ENCODE results near the gene PHF10.

DNA sequence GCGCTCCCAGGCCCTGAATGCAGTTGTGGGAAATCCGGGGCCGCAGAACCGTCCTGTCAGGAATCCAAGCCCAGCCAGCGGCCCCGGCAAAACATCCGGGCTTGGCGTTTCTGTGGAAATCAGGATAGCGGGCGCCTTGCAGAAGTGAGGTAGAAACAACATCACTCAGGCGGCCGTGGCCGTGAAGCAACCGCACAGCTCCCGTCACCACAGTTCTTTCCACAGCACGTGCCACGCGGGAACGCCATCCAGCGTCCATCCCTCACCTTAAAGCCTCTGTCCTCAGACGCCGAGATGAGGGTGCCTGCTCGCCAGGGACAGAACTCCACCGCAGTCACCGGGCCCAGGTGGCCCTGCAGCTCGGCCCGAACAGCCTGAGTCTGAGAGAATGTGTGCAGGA lies 56.6 kb downstream of the PHF10 start:
- no peak for TF ChIP-seq CTCF (IDR thresholded peaks at IDR 0.05)
- no peak for TF ChIP-seq POLR2A (IDR thresholded peaks at IDR 0.05)
- TF ChIP-seq EP300 (IDR thresholded peaks at IDR 0.05): no peak
